Activated T-cell treated with anti-CD3 and anti-CD28 coated beads for 48 hours (primary cell): ENCODE measurements around the gene ERBB4.
"Not testable (repeated sequence)": the region's sequence is repeated elsewhere in the genome, so short reads cannot be mapped to it uniquely, and the experiment has no call there.

Experiments used
- DNase-seq: peaks from one replicate; pipeline ENCODE4 v3.0.0-alpha.2; 2020; ENCODE audit warnings: low read depth

ERBB4 gene

DNA sequence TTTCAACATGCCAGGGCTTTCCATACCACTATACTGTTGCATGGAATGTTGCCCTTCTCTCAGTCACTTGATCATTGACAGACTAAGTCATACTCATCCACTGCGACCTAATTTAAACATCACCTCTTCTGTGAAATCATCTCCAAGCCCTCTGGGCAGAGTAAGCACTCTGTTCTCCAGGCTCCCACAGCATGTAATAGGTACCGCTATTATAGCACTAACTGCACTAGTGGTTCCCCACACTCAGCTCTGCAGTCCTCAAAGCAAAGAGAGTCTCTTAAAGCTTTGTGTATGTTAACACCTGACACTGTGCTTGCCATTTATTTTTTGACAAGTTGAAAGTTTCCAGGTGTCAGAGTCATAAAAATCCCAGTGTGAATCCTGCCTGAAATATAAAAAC lies 947.2 kb downstream of the ERBB4 start:
- DNase-seq, result no peak

DNA sequence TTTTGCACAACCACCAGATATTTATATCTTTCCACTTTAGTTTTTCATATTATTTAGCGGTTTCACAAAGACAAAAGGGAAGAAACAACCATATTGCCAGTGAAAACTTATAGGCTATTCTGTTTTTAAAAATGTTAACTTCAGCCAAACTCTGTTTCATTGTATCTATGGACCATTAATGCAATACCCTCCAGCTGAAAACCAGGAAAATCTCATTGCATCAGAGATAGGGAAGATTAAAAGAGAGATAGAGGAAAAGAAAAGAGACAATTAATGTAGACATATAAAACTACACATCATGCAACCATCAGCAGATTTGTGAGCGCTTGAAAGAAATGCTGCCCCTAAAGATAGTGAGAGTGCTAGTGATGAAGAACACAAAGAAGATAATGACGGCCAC lies 970.2 kb downstream of the ERBB4 start:
- no peak for DNase-seq

DNA sequence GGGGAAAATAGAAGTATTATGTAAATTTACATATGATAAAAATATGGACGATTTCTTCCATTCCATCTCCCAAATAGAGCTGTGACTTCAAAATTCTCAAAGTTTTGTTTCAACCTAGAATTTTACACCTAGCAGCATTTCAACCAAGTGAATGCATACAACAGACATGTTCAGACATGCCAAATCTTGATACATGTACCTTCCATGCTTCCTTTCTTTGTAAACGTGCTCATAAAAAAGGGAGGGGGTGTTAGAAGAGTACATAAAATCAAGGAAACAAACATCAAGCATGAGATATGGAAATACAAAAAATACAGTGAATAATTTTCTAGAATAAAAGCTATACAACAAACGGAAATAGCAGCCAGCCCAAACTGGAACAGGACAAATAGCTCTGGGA lies 974.2 kb downstream of the ERBB4 start:
- DNase-seq, result no peak

DNA sequence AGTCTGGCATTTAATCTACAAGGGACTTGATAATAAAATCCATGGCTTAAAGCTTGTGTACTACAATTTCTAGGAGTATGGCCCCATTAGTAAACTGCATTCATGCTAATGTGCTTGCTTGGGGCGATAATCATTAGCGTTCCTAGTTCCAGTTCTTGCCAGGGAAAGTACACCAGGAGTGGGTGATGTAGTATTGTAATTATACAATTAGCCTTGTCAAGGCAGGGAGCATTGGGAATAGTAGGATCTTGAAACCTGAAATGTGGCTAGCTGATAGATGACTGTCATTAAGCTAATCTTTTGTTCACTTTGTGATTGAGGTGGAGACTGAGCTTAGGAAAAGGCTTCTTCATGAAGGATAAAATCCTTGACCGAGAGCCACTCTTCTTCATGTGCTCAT lies 993.0 kb downstream of the ERBB4 start:
- DNase-seq, result no peak

DNA sequence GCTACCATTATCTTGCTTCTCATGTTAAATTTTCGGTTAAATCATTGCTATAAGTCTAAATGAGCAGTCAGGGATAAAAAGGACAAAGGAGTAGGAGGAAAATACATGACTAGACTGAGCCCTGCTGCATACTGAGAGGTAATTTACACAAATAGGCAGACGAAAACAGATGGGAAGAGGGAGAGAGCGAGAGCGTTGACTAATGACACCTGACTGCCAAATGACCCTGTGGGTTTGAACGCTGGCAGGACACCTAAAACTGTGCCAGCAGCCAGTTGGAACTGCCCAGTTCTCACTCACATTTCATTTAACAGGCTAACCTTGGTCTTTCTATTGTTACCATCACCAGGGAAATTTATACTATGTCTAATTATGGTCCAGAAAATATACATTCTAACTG lies 1004.0 kb downstream of the ERBB4 start:
- no peak for DNase-seq

DNA sequence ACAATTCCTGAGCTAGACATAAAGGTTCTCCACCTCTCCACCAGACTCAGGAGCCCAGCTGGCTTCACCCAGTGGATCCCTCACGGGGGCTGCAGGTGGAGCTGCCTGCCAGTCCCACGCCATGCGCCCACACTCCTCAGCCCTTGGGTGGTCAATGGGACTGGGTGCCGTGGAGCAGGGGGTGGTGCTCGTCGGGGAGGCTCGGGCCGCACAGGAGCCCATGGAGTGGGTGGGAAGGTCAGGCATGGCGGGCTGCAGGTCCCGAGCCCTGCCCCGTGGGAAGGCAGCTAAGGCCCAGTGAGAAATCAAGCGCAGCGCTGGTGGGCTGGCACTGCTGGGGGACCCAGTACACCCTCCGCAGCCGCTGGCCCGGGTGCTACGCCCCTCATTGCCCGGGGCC lies 1014.4 kb downstream of the ERBB4 start:
- DNase-seq, result not testable (repeated sequence)

DNA sequence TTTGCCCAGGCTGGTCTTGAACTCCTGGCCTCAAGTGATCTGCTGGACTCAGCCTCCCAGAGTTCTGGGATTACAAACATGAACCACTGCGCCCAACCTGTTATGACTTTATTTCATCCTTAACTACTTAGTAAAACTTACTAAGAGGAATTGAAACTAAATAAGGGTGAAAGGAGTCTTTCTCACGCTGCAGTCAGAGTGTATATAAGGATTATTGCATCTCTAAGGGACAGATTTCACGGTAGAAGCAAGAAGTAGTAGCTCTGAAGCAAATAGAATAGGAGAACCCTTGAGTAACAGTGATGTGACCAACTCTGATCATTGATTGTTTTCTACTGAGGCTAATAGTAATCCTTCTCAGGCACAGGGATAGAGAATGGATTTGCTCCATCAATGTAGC lies 1022.1 kb downstream of the ERBB4 start:
- no peak for DNase-seq

DNA sequence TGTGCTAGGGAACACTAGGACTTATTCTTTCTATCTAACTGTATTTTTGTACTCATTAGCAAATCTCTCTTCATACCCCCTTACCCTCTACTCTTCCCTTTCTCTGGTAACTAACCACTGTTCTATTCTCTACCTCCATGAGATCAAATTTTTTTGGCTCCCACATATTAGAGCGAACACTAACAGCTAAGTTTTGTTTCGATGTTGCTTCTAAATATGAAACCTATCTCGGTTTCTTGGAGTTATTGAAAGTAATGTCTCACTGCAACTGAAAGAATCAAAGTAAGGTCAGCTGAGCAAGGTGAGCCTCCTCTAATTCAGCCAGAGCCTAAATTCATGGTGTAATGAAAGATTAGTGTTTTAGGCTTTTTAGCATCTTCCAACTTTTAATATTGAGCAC lies 1024.6 kb downstream of the ERBB4 start:
- no peak for DNase-seq

DNA sequence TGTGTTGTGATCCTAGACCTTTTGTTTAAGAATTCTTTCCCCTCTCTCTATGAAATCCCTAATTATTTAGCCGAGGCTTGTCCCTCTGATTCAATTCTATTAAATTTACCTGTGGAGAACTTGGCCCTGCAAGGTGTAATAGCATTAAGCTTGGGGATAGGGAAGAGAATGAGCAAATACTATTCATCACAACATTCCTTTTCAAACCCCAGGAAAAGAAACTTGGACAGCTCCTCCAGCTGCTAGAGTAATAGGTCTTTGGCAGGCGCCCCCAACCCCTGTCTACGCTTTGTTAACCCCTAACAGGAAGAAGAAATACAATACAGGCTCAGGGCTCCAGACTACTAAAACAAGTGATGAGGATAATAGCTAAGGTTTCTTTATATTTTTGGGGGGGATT lies 1025.2 kb downstream of the ERBB4 start:
- DNase-seq, result no peak

DNA sequence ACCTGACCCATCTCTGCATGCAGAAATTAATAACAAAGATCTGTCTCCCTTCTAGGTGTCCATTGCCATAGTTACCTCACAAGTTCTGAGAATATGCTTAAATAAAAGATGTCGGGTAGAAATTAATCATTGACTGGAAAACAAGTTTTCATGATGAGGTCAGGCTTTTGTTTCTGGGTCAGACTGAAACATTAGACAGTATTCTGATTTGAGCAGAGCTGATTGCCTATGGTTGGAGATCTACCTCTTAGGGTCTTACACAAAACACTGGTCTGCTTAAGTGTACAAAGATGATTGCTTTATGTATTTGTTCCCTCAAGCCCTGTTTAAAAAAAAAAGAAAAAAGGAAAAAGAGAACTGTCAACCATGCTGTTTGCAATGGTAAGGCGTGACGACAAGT lies 1025.8 kb downstream of the ERBB4 start:
- no peak for DNase-seq

DNA sequence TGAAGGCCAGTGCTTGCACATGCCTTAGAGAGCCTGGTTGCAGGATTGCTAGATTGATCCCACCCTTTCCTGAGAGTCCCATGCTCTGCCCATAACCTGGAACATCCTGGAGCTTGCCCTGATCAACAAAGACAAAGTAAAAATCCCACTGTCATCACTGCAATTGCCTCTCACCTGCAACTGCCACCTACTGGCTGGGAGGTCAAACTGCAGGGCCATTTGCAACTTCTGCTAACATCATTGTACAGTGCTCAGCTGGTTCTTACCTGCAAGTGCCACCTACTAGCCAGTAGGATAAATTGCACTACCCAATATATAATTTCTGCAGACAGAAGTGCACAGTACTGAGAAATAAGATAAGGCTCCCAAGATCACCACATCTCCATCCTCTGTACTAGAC lies 1034.7 kb downstream of the ERBB4 start:
- no peak for DNase-seq

DNA sequence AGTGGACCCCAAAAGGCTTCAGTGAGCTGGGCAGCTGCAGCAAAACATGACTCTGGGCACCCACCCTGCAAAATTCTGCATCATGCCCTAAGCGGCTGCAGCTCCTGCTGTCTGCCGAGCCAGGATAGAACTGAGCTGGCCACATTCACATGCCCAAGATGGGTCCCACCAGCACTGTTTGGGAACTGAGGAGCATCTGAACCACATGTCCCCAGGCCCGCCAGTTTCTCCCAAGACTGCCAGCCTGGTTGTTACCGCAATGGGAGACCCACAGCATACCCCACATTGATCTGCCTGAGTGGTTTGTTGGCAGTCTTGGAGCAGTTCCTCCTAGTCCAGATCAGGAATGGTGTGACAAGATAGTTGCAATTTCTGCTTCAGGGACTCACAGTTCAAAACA lies 1035.4 kb downstream of the ERBB4 start:
- no peak for DNase-seq

DNA sequence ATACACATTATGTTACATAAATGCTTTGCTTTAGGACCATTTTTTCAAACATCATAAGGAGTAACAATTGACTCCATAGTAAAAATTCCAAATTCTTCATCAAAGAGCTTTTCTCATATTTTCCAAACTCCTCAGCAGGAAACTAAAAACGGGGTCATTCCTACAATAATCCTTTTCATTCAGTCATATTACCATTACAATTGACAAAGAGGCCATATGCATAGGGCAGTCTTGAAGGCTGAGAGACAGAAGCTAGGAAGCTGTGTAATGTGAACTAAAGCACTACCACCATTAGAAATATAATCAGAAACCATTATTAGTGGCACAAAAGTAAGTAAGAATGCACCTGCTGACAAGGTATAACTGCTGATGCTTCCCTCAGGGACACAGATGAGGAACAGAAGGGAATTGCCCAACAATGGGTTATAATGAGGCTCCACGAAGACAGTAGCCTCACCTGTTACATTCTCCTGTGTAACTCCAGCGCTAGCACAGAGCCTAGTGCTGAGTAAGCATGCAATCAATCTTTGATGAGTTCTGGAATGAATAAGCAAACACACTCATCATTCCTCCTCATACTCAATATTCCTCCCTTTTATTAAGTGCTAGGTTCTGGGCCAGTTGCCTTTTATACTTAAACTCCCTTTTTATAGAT lies 1039.9 kb downstream of the ERBB4 start:
- no peak for DNase-seq

DNA sequence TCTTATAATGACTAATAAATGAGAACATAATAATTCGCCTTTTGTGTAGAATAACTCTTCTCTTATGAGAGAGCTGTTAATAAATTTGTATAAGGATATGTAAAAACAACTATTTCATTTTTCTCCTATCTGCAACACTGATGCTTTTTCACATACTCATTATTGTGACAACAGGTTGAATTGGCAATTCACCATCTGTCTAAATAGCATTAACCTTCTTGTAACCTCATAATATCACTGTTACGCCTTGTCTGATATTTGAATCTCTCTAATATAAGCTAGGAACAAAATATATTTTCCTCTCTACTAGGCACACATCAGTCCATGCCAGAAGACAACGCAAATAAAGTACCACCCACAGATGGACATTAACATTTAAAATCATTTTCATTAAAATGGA lies 1043.3 kb downstream of the ERBB4 start:
- no peak for DNase-seq

DNA sequence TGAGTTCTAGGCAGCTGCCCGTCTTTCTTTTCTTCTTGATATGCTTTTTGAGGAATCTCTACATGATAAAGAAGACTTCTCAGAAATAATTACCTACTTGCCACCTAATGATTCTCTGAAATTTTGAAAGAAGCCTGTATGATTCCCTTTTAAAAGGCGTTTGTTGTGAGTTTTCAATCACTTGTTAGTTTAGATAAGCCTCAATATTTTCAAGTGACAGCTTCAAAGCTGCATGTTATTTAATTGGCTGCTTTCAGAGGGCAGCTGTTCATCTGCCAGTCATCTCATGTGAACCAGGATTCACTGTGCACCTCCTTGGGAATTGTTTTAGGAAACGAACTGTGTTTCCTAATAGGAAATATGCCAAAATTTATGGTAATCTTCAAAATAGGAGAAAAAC lies 1044.1 kb downstream of the ERBB4 start:
- DNase-seq, result no peak

DNA sequence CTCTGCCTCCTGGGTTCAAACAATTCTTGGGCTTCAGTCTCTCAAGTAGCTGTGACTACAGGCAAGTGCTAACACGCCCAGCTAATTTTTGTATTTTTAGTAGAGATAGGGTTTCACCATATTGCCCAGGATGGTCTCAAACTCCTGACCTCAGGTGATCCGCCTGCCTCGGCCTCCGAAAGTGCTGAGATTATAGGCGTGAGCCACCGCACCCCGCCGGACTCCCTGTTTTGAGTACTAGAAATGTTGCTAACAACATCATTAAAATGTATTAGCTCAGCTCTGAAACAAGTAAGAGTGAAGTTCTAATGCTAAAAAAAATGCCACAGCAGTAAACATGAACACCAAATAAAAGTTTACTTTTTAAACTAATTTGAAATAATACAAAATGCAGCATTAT lies 1044.5 kb downstream of the ERBB4 start:
- no peak for DNase-seq

DNA sequence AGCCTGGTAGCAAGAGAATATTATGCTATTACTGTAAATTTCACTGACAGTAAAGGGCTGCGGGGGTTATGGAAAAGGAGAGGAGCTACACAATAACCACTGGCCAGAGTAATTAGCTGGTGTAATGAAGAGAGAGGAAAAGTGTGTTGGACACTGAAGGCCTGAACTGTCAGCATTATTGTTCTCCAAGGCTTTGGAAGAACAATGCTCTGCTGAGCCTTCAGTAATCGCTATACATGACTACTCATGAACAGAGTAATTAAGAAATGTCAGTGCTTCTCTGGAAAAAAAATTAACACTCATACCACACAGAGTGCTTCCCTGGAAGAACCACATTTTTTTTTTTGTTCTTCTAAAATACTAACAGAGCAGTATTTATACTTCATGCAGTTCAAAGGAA lies 1050.9 kb downstream of the ERBB4 start:
- DNase-seq, result no peak

DNA sequence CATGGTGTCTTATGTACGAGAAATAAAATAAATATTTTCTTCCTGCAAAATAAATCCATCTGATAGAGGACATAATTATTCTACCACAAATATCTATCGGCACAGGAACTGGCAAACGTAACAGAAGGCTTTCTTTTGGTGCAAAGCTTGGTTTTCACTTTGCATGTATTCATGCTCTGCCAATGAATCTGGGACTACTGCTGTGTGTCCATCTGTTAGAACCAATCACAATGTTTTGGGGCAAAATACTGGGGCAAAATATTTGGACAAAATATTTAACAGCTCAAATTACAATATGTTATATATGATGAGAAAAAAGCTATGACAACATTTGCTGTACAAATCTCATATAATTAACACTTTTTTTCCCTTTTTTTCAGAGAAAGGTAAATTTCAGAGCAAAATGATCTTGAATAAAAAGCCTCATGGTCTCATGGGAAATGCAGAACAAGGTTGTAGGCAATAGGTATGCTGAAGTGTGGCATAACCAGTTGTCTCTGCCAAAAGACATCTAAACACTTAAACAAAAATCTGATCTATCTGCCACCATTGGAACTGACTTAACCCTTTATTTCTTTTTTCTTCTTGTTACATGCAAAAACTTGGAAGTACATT lies 1059.0 kb downstream of the ERBB4 start:
- DNase-seq, result no peak

DNA sequence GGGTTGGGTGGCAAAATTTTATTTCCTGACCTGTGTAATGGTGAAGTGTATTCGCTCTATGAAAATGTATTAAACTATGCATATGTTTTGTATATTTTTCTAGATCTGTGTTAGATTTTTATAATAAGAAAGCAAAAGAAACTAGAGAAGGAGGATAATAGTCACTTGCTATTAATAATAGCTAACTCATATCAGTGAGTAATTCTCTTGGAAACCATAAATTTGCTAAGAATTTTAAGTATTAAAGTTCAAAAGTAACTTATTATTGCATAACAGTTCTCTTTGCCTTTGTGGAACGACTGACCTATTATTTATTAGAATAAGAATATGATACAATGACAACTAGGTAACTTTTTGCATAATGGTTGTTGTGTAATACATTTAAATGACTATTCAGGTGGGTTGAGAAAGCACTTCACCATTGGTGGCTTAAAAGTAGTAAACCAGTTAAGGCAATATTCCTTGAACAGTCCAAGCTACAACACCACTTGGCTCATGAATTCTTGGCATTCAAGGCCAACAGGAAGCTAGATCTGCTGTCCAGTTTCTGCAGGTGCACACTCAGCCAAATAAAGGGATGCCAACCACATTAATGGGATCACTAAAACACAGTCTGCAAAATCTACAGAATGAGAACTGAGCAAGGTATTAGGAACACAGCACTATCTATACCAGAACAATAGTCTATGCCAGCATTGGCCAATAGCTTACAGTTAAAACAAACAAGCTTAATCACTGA lies 1060.9 kb downstream of the ERBB4 start:
- no peak for DNase-seq

DNA sequence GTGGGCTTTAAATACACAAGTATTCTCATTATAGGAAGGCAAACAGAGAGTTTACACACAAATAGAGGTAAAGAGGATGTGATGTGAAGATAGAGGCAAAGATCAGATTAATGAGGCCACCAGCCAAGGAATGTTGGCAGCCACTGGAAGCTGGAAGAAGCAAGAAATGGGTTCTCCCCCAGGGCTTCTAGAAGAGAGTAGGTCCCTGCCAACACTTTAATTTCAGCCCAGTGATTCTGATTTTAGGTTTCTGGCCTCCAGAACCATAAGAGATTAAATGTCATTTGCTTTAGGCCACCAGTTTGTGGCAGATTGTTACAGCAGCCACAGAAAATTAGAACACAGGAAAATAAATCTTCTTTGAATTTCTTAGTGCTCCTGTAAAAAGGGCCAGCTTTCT lies 1065.5 kb downstream of the ERBB4 start:
- DNase-seq, result no peak

DNA sequence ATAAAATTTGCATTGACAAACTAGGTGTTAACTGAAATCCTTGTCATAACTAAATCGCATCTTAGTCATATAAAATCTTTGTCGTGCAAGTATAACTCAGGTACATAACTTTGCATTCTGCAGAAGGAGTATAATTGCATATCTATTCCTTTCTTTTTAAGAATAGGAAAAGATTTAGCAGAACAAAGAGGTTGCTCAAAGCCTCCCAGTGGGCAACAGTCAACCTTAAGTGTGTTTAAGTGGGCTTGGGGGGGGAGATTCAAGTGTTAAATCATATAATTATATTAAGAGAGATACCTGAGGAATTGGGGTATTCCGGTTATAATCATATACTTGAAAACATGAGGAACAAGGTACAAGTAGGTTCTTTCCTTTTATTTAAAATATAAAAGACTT lies 1068.9 kb downstream of the ERBB4 start:
- no peak for DNase-seq

DNA sequence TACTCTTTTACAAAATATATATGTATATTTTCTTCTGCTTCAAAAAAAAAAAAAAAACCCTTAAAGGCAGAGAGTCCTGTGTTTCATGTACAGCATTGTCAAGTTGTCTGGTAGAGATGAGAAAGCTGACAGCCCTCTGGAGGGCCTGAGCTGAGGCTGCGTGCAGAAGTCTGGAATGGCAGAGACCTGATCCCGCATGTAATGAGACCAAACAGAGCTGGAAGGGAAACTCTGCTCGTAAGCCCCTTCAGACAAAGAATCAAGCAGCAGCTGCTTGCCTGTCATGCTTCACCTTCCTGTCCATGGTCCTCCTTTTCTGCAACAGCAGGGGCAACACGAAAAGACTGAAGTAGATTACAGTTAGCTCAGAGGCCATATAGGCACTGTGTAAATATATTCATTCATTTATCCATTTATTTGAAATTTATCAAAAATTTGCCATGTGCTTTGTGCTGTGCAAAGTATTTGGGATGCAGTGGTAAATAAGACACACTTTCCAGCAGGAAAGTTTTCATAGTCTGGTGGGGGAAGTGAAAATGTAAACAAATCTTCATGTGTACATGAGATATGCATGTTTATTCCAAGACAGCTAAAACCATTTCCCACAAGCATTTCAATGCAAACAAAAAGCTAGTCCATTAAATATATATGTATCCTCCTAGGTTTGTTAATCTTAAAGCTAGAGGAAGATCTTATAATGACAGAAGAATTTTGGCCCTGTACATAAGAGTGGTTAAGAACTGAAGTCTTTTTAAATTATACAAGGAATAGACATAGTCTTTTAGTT lies 1069.5 kb downstream of the ERBB4 start:
- no peak for DNase-seq

DNA sequence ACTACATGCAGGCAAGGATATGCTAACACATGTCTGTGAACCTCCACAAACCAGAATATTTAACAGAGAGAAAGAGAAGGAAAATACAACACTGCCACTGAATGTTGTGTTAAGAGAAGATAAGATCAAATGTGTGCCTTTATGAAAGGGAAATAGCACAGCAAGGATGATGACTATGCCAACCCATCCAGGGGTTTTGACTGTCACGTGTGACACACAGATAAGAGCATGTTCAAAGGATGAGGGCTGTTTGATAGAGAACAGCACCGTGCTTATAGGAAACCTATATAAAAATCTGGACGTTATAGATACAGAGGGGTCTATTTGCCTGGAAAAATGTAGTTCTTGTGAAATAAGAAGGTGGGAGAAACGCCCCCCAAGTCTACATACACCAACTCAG lies 1070.4 kb downstream of the ERBB4 start:
- no peak for DNase-seq
